ENCODE measurements around the gene PKHD1. TPM values are rescaled to one million over a fixed set of nuclear protein-coding genes. Genes with fewer than 3 reads are reported as not detected.

Gene PKHD1
- total RNA-seq, 4 donors from 2014 or later: 0.04 to 0.32 (median 0.22) TPM; not detected in 1

DNA sequence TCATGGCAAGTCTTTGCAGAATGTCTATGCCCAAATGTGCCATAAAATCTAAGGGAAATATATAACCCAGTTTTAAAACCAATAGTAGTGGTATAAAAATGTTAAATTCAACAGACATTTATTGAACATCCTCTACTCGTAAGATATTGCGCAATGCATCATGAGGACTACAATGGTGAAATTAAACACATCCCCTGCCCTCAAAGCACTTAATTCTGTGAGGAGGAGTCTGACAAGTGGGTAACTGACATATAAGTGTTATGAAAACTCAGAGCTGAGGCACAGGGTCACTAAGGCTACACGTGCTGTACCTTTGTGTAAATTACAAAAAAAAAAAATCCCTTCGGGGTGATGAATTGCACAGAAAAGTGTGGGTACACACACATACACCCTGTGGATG, 6.2 kb downstream of the PKHD1 start:
- no peak for DNase-seq (ENCODE audit: low spot score in 2 of 2)
- TF ChIP-seq, protein P1, sequence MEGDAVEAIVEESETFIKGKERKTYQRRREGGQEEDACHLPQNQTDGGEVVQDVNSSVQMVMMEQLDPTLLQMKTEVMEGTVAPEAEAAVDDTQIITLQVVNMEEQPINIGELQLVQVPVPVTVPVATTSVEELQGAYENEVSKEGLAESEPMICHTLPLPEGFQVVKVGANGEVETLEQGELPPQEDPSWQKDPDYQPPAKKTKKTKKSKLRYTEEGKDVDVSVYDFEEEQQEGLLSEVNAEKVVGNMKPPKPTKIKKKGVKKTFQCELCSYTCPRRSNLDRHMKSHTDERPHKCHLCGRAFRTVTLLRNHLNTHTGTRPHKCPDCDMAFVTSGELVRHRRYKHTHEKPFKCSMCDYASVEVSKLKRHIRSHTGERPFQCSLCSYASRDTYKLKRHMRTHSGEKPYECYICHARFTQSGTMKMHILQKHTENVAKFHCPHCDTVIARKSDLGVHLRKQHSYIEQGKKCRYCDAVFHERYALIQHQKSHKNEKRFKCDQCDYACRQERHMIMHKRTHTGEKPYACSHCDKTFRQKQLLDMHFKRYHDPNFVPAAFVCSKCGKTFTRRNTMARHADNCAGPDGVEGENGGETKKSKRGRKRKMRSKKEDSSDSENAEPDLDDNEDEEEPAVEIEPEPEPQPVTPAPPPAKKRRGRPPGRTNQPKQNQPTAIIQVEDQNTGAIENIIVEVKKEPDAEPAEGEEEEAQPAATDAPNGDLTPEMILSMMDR (IDR thresholded peaks at IDR 0.05): no peak
- no peak for TF ChIP-seq POLR2A (IDR thresholded peaks at IDR 0.05)
- WGBS, 2 donors: 84 to 88% methylated on average over 4 of the region's 4 CpGs
- intact Hi-C loops (cut with DNase I; ENCODE audit: low total_unique reads): no loop called here
- no peak overlapping the region for H3K4me3 ChIP-seq (ENCODE audit: low read depth, poor library complexity, severe bottlenecking)

DNA sequence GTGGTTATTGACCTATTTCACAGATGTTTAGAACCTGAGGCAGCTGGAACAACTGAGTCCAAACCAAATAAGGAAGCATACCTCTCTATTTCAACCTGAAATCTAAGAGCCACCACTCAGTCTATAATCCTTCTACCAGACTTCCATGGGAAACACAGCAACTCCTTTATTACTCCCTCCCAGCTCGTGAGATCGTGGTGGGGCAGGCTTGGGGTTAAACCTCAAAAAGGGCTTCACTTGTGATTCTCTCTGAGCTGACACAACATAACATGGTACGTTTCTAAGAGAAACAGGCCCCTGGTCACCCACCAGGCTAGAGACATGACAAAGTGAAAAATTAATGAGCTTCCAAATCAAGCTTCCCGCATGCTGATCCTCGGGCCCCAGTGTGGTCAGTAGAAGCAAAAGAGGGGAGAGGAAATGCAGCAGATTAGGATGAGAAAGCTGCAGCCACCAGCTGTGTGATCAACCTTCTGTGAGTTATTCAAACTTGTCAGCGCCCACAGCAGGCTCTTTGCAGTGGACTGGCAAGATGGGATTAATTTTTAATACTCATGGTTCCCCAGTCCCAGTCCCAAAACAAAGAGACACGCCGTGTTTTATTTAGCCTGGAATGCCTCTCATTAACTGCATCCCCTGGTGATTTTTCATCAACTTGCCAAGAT, 9.3 kb downstream of the PKHD1 start:
- intact Hi-C loops (cut with DNase I; ENCODE audit: low total_unique reads): no loop called here
- no peak overlapping the region for H3K4me3 ChIP-seq (ENCODE audit: low read depth, poor library complexity, severe bottlenecking)
- 55 to 64% methylated on average over 8 of the region's 8 CpGs for WGBS, 2 donors
- no peak for DNase-seq (ENCODE audit: low spot score in 2 of 2)
- TF ChIP-seq, protein P1 (IDR thresholded peaks at IDR 0.05): no peak
- no peak for TF ChIP-seq POLR2A (IDR thresholded peaks at IDR 0.05)

DNA sequence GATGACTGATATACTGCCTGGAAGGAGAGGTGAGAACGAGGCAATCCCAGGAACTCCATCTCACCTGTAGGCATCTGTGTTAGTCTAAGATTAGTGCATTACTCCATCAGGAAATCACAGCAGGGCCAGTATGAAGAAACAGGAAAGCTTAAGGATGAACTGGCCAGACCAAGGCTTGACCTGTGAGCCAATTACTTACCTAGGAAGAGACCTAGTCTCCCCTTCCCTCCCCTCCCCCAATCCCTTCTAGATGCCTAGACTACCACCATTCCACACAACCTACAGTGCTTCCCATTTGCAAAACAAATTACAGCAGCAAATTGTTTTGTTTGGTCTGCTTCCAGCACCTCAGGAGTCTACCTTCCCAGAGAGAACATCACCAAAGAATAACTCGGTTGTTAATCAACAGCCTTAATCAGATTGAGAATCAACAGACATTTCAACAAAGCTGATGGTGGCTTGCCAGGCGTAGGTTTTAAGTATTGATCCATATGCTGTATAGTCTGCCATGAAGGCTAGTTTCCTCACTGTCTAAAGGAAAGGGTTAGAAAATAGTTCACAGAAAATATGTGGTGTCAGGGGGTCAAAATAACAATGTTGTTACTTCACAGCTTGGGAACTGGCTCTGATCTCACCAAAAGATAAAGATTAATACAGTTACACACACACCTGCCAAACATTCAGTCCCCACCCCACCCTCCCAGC, 10.1 kb downstream of the PKHD1 start:
- no peak overlapping the region for H3K4me3 ChIP-seq (ENCODE audit: low read depth, poor library complexity, severe bottlenecking)
- intact Hi-C loops (cut with DNase I; ENCODE audit: low total_unique reads): no loop called here
- 54 to 55% methylated on average over 3 of the region's 3 CpGs for WGBS, 2 donors
- no peak for DNase-seq (ENCODE audit: low spot score in 2 of 2)
- TF ChIP-seq, protein P1 (IDR thresholded peaks at IDR 0.05): no peak
- no peak for TF ChIP-seq POLR2A (IDR thresholded peaks at IDR 0.05)

DNA sequence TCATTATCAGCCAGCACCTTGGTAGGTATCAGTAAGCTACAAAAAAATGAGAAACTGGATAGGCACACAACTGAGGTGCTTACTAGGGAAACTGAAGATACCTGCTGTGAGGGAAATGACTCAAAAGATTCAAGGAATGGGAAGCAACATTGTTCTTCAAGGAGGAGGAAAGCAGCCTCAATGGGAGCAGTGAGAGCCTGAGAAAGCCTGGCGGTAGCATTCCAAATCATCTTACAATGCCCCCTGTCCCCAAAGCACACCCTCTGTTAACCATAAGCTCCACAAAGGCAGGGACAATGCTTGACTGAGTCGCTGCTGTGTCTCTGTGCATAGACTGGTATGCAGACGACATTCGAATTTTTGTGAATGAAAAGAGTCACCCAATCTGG, 10.6 kb downstream of the PKHD1 start:
- TF ChIP-seq, protein P1 (IDR thresholded peaks at IDR 0.05): no peak
- no peak for TF ChIP-seq POLR2A (IDR thresholded peaks at IDR 0.05)
- H3K4me3 ChIP-seq (ENCODE audit: low read depth, poor library complexity, severe bottlenecking): no peak overlapping the region
- intact Hi-C loops (cut with DNase I; ENCODE audit: low total_unique reads): no loop called here
- no peak for DNase-seq (ENCODE audit: low spot score in 2 of 2)
- 48 to 70% methylated on average over 4 of the region's 4 CpGs for WGBS, 2 donors

DNA sequence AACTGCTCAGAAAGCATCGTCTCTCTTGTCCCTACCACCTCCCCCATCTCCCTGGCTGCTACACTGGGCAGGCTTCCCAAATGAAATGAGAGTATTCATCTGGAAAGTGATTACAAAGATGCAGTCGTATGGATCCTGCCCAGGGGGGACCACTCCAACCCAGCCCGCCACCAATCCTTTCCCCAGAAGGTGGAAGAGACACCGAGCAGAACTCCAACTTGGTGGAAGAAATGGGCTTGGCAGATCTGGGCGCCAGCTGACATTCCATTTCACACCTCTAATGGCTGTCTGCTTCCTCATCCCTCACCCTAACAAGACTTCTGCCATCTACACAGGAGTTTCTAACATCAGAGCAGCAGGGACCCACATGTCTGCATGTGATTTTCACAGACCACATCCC, 12.7 kb downstream of the PKHD1 start:
- intact Hi-C loops (cut with DNase I; ENCODE audit: low total_unique reads): no loop called here
- 49 to 68% methylated on average over 5 of the region's 5 CpGs for WGBS, 2 donors
- H3K4me3 ChIP-seq (ENCODE audit: low read depth, poor library complexity, severe bottlenecking): no peak overlapping the region
- no peak for DNase-seq (ENCODE audit: low spot score in 2 of 2)
- TF ChIP-seq, protein P1 (IDR thresholded peaks at IDR 0.05): no peak
- TF ChIP-seq POLR2A (IDR thresholded peaks at IDR 0.05): no peak
